ENCODE results near the gene YDJC.

DNA sequence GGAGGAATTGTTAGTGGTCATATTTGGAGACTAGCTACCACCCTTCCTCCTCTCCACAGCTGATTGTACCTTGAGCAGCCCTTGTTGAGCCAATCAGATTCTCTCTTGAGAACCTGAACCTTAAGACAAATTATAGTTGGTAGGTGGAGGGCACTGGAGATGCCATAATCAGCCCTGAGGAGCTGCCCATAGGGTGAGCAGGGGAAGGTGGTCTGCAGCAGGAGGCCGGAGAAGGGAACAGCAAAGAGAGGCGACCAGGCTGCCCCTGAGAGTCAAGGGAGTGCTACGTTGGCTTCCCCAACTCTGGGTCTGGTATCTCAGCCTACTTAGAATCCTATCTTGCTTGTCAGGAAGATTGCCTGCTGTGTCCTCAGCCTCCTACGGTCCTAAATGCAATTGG is 9.5 kb upstream of the YDJC start:
- TF ChIP-seq CTCF (IDR thresholded peaks at IDR 0.05; ENCODE audit: insufficient read depth, low read depth, low read length) (no peak), EZH2 (IDR thresholded peaks at IDR 0.05; ENCODE audit: insufficient read depth, low read length) (no peak)
